ENCODE data around the gene EPB41L4B.

GRCh38 chr9:109320742-109321448 is at the start of gene EPB41L4B:
- TF ChIP-seq CTCF (conservative IDR thresholded peaks at IDR 0.05 in 1 of 2, IDR thresholded peaks at IDR 0.05 in 1 of 2; ENCODE audit: extremely low read depth in 1 of 2, insufficient read depth in 1 of 2, low read depth in 1 of 2, low read length in 2 of 2): peak; percentile 75 to 90
- no peak for TF ChIP-seq EZH2 (IDR thresholded peaks at IDR 0.05; ENCODE audit: borderline replicate concordance, low read length)
